Endothelial cell of umbilical vein (primary cell): ENCODE results near the gene IBA57. TPM values are rescaled to one million over a fixed set of nuclear protein-coding genes. Genes with fewer than 3 reads are reported as not detected.

ENCODE experiments used
- BruUV-seq: library from RNA; stranded (reverse); fragments of 400-500 nt; replicated peaks from 2 replicates; lab custom pipeline; 2021; lab: Mats Ljungman, UMichigan
- CTCF ChIA-PET: fragments of 300-600, 350-600 bp; sonication (Branson Sonifier 250); formaldehyde crosslinking; loops from one replicate; lab custom pipeline; 2021; ENCODE audit warnings: antibody characterized with exemption, inconsistent platforms; lab: Charles Lee
- POLR2A ChIA-PET: fragments of 300-600, 350-600 bp; sonication (Branson Sonifier 250); formaldehyde crosslinking; loops from one replicate; lab custom pipeline; 2021; ENCODE audit warnings: antibody characterized with exemption, inconsistent platforms; lab: Charles Lee
- DNase-seq: peaks from one replicate; pipeline ENCODE4 v3.0.0-alpha.2; 2011; ENCODE audit warnings: low read depth, low spot score
- FAIRE-seq: peaks from 2 replicates; lab custom pipeline; 2011; peaks lifted over from hg19 to GRCh38; lab: Jason Lieb, UNC
- H2AFZ ChIP-seq: 2 replicates; pipeline ENCODE4 v1.6.0; 2012; ENCODE audit warnings: low read depth, low read length, control low read depth, inconsistent platforms
- H3K27ac ChIP-seq: 2 replicates; pipeline ENCODE4 v1.5.1; 2011; ENCODE audit warnings: low read depth, mild to moderate bottlenecking, control low read depth, low read length, moderate library complexity; ENCODE audit not compliant: insufficient read depth
- H3K27me3 ChIP-seq, 2 experiments: 2 replicates each; pipeline versions ENCODE4 v1.6.0 to v1.6.1; 2011; ENCODE audit warnings: low read length in 2 of 2, mixed read lengths in 1 of 2; ENCODE audit not compliant: control insufficient read depth in 2 of 2, insufficient read depth in 2 of 2
- H3K36me3 ChIP-seq, 2 experiments: 2 replicates in 1 of 2; 3 replicates in 1 of 2; pipeline ENCODE4 v1.5.1; 2011; ENCODE audit warnings: low read length in 2 of 2, mild to moderate bottlenecking in 1 of 2, moderate library complexity in 1 of 2; ENCODE audit not compliant: control insufficient read depth in 2 of 2, insufficient read depth in 2 of 2; ENCODE audit errors: extremely low read depth in 1 of 2
- H3K4me1 ChIP-seq: 3 replicates; pipeline ENCODE4 v1.5.1; 2011; ENCODE audit warnings: mild to moderate bottlenecking, low read length; ENCODE audit not compliant: control insufficient read depth, insufficient read depth; ENCODE audit errors: extremely low read depth
- H3K4me2 ChIP-seq: 2 replicates; pipeline ENCODE4 v1.6.1; 2011; ENCODE audit warnings: low read length, control low read depth, mixed read lengths; ENCODE audit not compliant: insufficient read depth
- H3K4me3 ChIP-seq, 3 experiments: fragments of 200-600 bp in 1 of 3; sonication (generic), shearing (Covaris generic) in 1 of 3; replicated peaks in 1 of 3; 2 replicates each; pipeline ENCODE4 v1.5.1; 2011 to 2016; ENCODE audit warnings: control low read depth in 3 of 3, low read length in 3 of 3, mild to moderate bottlenecking in 2 of 3, inconsistent platforms in 1 of 3, low read depth in 1 of 3, moderate library complexity in 1 of 3; ENCODE audit not compliant: insufficient read depth in 1 of 3
- H3K79me2 ChIP-seq: 2 replicates; pipeline ENCODE4 v1.6.0; 2012; ENCODE audit warnings: low read length, inconsistent platforms; ENCODE audit not compliant: control insufficient read depth, insufficient read depth
- H3K9ac ChIP-seq: replicated peaks from 2 replicates; pipeline ENCODE3; 2011; ENCODE audit warnings: low read length, control low read depth; ENCODE audit not compliant: insufficient read depth; ENCODE audit errors: extremely low read depth
- H3K9me1 ChIP-seq: replicated peaks from 3 replicates; pipeline ENCODE4 v1.6.0; 2011; ENCODE audit warnings: mild to moderate bottlenecking, low read length; ENCODE audit not compliant: control insufficient read depth, insufficient read depth; ENCODE audit errors: extremely low read depth
- H3K9me3 ChIP-seq: replicated peaks from 2 replicates; pipeline ENCODE4 v1.5.1; 2012; ENCODE audit warnings: low read length, inconsistent platforms; ENCODE audit not compliant: control insufficient read depth, insufficient read depth
- H4K20me1 ChIP-seq: replicated peaks from 2 replicates; pipeline ENCODE3; 2011; ENCODE audit warnings: mild to moderate bottlenecking, low read length; ENCODE audit not compliant: control insufficient read depth, insufficient read depth; ENCODE audit errors: extremely low read depth
- EZH2 ChIP-seq: IDR thresholded peaks from 2 replicates; pipeline ENCODE4 v1.6.1; 2012; ENCODE audit warnings: borderline replicate concordance, low read depth, mild to moderate bottlenecking, moderate library complexity, low read length, inconsistent platforms; ENCODE audit not compliant: severe bottlenecking
- FOS ChIP-seq: IDR thresholded peaks from 2 replicates; pipeline ENCODE4 v1.6.1; 2011; ENCODE audit warnings: mild to moderate bottlenecking, low read length, moderate library complexity, borderline replicate concordance; ENCODE audit not compliant: insufficient read depth
- GATA2 ChIP-seq: IDR thresholded peaks from 2 replicates; pipeline ENCODE4 v1.7.0; 2011; ENCODE audit warnings: low read depth, mild to moderate bottlenecking, moderate library complexity, mixed read lengths, low read length; ENCODE audit not compliant: insufficient read length, insufficient read depth
- JUN ChIP-seq: IDR thresholded peaks from 2 replicates; pipeline ENCODE4 v1.6.1; 2011; ENCODE audit warnings: borderline replicate concordance, low read depth; ENCODE audit not compliant: insufficient read length, insufficient read depth
- MAX ChIP-seq: IDR thresholded peaks from 2 replicates; pipeline ENCODE4 v1.6.1; 2011; ENCODE audit not compliant: insufficient read depth, insufficient read length
- MYC ChIP-seq: IDR thresholded peaks from one replicate; pipeline ENCODE4 v1.6.1; 2011; ENCODE audit warnings: mild to moderate bottlenecking, low read depth, low read length
- POLR2A ChIP-seq: IDR thresholded peaks from 2 replicates; pipeline ENCODE4 v1.6.1; 2012; ENCODE audit warnings: low read depth, mild to moderate bottlenecking, control low read depth, low read length
- POLR2AphosphoS5 ChIP-seq: IDR thresholded peaks from 2 replicates; pipeline ENCODE4 v1.6.1; 2012; ENCODE audit warnings: low read depth, mild to moderate bottlenecking, control low read depth, low read length, moderate library complexity; ENCODE audit not compliant: insufficient read depth
- dilution Hi-C: fragments of 300-500 bp; cut with MboI; formaldehyde crosslinking; loops from one replicate; pipeline ENCODE4 v1.15.0; 2019; ENCODE audit warnings: low sequenced_read_pairs; ENCODE audit not compliant: extremely low pct_ligation_motif_present
- intact Hi-C: fragments of 100-400 bp; cut with micrococcal nuclease; formaldehyde crosslinking; loops from one replicate; pipeline ENCODE4 v1.10.0; 2022
- polyA plus RNA-seq, 4 experiments: library from polyadenylated mRNA; depleted of rRNA in 3 of 4; stranded (reverse) in 3 of 4; unstranded in 1 of 4; fragments of >200 nt; gene quantifications; 2 replicates each; pipeline versions ENCODE4 v1.2.1 to v1.2.3, GENCODE V29; 2011 to 2012; ENCODE audit warnings: missing spikeins in 1 of 4
- total RNA-seq: library from RNA; stranded (reverse); gene quantifications from 2 replicates; pipeline ENCODE4 v1.2.3, GENCODE V29; 2021
- TF ChIP-seq, protein P1 (sequence below), 2 donors: IDR thresholded peaks; 1 replicate in 1 of 2; 2 replicates in 1 of 2; pipeline ENCODE4 v1.5.1; 2011; ENCODE audit warnings: low read length in 2 of 2, mild to moderate bottlenecking in 2 of 2, moderate library complexity in 2 of 2, control low read depth in 1 of 2, inconsistent platforms in 1 of 2, low read depth in 1 of 2; ENCODE audit not compliant: insufficient read depth in 1 of 2; ENCODE audit errors: extremely low read depth in 1 of 2

IBA57 gene
- total and polyA plus RNA-seq, 2 donors (not counting 3 experiments of a cell fraction or from before 2014, with no cell fraction given) = 3.4 to 7.7 TPM

DNA sequence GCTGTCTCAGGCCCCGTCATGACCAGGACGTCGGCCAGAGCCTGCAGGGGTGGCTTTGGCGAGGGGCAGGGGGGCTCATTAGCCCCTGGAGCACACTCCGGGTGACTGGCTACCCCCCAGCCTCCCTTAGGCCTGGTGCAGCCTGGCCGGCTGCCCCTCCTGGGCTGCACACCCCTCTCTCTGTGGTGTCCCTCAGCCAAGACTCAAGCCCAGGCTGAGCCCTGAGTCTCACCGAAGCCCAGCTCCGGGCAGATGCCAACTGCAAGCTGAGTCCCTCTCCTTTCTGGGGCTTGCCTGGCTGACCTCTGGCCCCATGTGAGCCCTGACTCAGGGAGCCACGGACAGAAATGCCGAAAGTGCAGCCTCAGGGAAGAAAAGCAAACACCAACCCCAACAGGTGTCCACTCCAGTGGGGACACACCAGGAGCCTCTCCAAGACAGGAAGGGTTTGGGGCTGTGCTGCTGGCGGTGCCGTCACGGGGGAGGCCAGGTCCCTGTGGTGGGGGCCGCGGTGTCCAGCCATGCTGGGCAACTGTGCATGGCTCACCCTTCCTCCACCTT lies 5.3 kb upstream of the IBA57 start:
- ChIA-PET POLR2A (no interaction called here), CTCF (no interaction called here)
- H3K27me3 ChIP-seq = no peaks in the 10 kb centered on the region
- DNase-seq = no peak
- H3K4me1 ChIP-seq = peaks cover 22% of the 10 kb centered on the region
- H3K4me2 ChIP-seq = no peak overlapping the region
- intact Hi-C loops = loop anchor here (10.0 kb wide), 1 partner anchor 375 kb away; no protein-coding TSS in a partner anchor
- FAIRE-seq = no peak
- no peaks in the 10 kb centered on the region for H3K79me2 ChIP-seq
- no peak overlapping the region for H3K27ac ChIP-seq
- BruUV-seq = no TSS peak
- H3K9ac ChIP-seq = no peak overlapping the region
- H3K9me1 ChIP-seq = no peaks in the 10 kb centered on the region
- TF ChIP-seq POLR2A = no peak
- TF ChIP-seq GATA2 = no peak
- no peak for TF ChIP-seq JUN
- no peak for TF ChIP-seq MAX
- TF ChIP-seq, protein P1, sequence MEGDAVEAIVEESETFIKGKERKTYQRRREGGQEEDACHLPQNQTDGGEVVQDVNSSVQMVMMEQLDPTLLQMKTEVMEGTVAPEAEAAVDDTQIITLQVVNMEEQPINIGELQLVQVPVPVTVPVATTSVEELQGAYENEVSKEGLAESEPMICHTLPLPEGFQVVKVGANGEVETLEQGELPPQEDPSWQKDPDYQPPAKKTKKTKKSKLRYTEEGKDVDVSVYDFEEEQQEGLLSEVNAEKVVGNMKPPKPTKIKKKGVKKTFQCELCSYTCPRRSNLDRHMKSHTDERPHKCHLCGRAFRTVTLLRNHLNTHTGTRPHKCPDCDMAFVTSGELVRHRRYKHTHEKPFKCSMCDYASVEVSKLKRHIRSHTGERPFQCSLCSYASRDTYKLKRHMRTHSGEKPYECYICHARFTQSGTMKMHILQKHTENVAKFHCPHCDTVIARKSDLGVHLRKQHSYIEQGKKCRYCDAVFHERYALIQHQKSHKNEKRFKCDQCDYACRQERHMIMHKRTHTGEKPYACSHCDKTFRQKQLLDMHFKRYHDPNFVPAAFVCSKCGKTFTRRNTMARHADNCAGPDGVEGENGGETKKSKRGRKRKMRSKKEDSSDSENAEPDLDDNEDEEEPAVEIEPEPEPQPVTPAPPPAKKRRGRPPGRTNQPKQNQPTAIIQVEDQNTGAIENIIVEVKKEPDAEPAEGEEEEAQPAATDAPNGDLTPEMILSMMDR (IDR thresholded peaks at IDR 0.05; ENCODE audit: extremely low read depth in 1 of 2, insufficient read depth in 1 of 2, low read depth in 1 of 2, low read length in 2 of 2) = no peak
- no peaks in the 10 kb centered on the region for H4K20me1 ChIP-seq
- no peak overlapping the region for H2AFZ ChIP-seq
- H3K9me3 ChIP-seq = no peaks in the 10 kb centered on the region
- H3K36me3 ChIP-seq = no peaks in the 10 kb centered on the region
- dilution Hi-C loops = no loop called here
- H3K4me3 ChIP-seq = no peak overlapping the region

DNA sequence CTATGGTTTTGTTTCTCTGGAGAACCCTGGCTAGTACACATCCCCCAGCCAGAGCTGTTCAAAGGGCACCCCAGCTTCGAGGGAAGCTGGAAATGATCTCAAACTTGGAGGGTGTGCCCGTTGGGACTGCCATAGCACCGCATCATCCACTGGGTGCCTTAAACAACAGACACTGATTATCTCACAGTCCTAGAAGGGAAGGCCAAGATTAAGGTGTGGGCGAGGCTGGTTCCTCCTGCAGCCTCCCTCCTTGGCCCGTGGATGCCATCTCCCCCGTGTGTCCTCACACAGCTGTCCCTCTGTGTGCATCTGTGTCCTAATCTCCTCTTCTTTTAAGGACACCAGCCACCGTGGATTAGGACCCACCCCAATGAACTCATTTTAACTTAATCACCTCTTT lies 4.2 kb upstream of the IBA57 start:
- H3K36me3 ChIP-seq = no peaks in the 10 kb centered on the region
- intact Hi-C loops (loop anchor here (10.0 kb wide), 1 partner anchor 377 kb away; no protein-coding TSS in a partner anchor), dilution Hi-C loops (no loop called here)
- no peaks in the 10 kb centered on the region for H3K9me3 ChIP-seq
- H3K79me2 ChIP-seq = peaks cover 1% of the 10 kb centered on the region
- peaks cover 23% of the 10 kb centered on the region for H3K4me1 ChIP-seq
- no peak for TF ChIP-seq POLR2A
- no peak for TF ChIP-seq EZH2
- TF ChIP-seq GATA2 = no peak
- no peak for TF ChIP-seq JUN
- no peak for TF ChIP-seq FOS
- TF ChIP-seq POLR2AphosphoS5 = no peak
- TF ChIP-seq, protein P1 (IDR thresholded peaks at IDR 0.05; ENCODE audit: extremely low read depth in 1 of 2, insufficient read depth in 1 of 2, low read depth in 1 of 2, low read length in 2 of 2) = no peak
- no peak for TF ChIP-seq MYC
- H3K27ac ChIP-seq = no peak overlapping the region
- POLR2A ChIA-PET = no interaction called here
- H3K9me1 ChIP-seq = no peaks in the 10 kb centered on the region
- H3K9ac ChIP-seq = no peak overlapping the region
- H4K20me1 ChIP-seq = no peaks in the 10 kb centered on the region
- no peak overlapping the region for H3K4me2 ChIP-seq
- FAIRE-seq (no peak), DNase-seq (no peak)
- no peaks in the 10 kb centered on the region for H3K27me3 ChIP-seq
- H3K4me3 ChIP-seq = no peak overlapping the region
- BruUV-seq = no TSS peak
- H2AFZ ChIP-seq = no peak overlapping the region
- CTCF ChIA-PET = no interaction called here
